Body of pancreas (tissue), 4 donors: ENCODE measurements around the gene PCDH9.

ENCODE experiments used
- POLR2A ChIP-seq, 3 donors: fragments of 450-650 bp; IDR thresholded peaks; one replicate each; pipeline ENCODE4 v1.6.1; 2016; ENCODE audit warnings: antibody characterized with exemption in 3 of 3, mild to moderate bottlenecking in 2 of 3
- TF ChIP-seq, protein P1 (sequence below), 7 experiments: fragments of 450-650 bp in 4 of 7; fragments of 200-600 bp in 3 of 7; sonication (generic) in 3 of 7; IDR thresholded peaks; one replicate each; pipeline ENCODE4 v1.5.1; 2016 to 2019; ENCODE audit warnings: antibody characterized with exemption in 7 of 7

DNA sequence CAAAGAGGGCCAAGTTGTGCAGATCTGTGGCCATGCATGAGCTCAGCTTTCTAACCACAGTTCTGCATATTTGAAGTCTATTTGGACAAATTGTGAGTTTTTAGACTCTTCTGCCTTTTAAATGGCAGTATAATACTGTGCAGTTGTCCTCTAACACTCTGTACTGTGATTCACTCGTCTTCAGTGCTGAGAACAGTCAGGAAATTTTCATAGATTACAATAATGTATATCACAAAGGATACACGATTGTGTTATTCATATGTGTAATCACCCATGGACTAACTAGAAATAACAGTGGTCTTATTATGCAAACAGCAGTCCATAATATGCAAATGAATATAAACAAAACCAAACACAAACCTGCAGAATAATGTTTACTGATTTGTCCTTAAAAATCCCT, 259.1 kb downstream of the PCDH9 start:
- TF ChIP-seq, protein P1, sequence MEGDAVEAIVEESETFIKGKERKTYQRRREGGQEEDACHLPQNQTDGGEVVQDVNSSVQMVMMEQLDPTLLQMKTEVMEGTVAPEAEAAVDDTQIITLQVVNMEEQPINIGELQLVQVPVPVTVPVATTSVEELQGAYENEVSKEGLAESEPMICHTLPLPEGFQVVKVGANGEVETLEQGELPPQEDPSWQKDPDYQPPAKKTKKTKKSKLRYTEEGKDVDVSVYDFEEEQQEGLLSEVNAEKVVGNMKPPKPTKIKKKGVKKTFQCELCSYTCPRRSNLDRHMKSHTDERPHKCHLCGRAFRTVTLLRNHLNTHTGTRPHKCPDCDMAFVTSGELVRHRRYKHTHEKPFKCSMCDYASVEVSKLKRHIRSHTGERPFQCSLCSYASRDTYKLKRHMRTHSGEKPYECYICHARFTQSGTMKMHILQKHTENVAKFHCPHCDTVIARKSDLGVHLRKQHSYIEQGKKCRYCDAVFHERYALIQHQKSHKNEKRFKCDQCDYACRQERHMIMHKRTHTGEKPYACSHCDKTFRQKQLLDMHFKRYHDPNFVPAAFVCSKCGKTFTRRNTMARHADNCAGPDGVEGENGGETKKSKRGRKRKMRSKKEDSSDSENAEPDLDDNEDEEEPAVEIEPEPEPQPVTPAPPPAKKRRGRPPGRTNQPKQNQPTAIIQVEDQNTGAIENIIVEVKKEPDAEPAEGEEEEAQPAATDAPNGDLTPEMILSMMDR (IDR thresholded peaks at IDR 0.05): no peak
- no peak for TF ChIP-seq POLR2A (IDR thresholded peaks at IDR 0.05)
